GM19397 (cell line): Measurements from ENCODE around the gene RPS13.
"Not testable (repeated sequence)": the region's sequence is repeated elsewhere in the genome, so short reads cannot be mapped to it uniquely, and the experiment has no call there.

Experiments used
- ATAC-seq: cut with Tn5 transposase; IDR thresholded peaks from one replicate; pipeline ENCODE4 v1.9.1; 2021; ENCODE audit warnings: mild to moderate bottlenecking, moderate library complexity; ENCODE audit not compliant: unreplicated experiment

RPS13 gene

GRCh38 chr11:17036666-17037658 lies 40.5 kb downstream of the RPS13 start:
- no peak for ATAC-seq

- not testable (repeated sequence) for ATAC-seq
These were observed 43.4 kb downstream of the RPS13 start for GRCh38 chr11:17034027-17034426.

DNA sequence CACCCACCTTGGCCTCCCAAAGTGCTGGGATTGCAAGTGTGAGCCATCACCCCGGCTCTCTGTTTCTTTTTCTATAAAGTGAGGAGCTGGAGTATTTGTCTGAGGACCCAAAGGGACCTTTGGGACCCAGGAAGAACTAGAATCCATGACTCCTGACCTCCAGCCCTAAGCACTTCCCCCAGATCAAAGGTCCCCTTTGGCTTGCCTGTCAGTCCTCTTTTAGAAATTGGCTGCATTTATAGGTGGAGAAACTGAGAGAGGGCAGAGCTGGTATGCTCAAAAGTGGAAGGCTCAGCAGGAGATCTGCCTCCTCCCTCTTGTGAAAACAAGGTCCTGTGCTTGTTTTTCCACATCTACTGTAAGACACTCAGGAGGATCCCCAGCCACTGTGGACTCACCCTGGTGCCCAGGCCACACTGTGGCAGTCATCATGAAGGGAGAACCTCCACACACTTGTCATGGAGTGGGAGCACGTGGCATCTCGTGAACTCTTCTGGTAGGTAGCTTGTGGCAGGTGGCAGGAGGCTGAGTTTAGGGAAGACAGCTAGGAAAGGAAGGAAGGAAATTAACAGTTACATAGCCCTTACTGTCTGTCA lies 50.9 kb downstream of the RPS13 start:
- no peak for ATAC-seq

GRCh38 chr11:17024924-17025323 lies 52.5 kb downstream of the RPS13 start:
- ATAC-seq: no peak
